OCI-LY3 (cell line): Measurements from ENCODE around the gene MAP1LC3B2.

Experiments used
- H2AFZ ChIP-seq: fragments of 200-600, 300-600 bp; shearing (Covaris generic); 2 replicates; pipeline ENCODE4 v1.6.0; 2014; ENCODE audit warnings: antibody characterized with exemption, low read depth, low read length
- H3K27ac ChIP-seq: fragments of 200-600, 300-600 bp; sonication (generic); 2 replicates; pipeline ENCODE4 v1.5.1; 2014; ENCODE audit warnings: mild to moderate bottlenecking, low read length, moderate library complexity, mixed read lengths
- H3K27me3 ChIP-seq: fragments of 200-600, 300-600 bp; sonication (generic); 2 replicates; pipeline ENCODE4 v1.6.1; 2014; ENCODE audit warnings: low read depth, low read length, mixed read lengths
- H3K36me3 ChIP-seq: fragments of 200-600, 300-600 bp; sonication (generic); replicated peaks from 2 replicates; pipeline ENCODE3; 2014; ENCODE audit warnings: low read depth, low read length, mixed read lengths
- H3K4me1 ChIP-seq: fragments of 300-600, 200-600 bp; sonication (generic); 2 replicates; pipeline ENCODE4 v1.6.1; 2014; ENCODE audit warnings: low read length, mixed read lengths
- H3K4me2 ChIP-seq: fragments of 200-600, 300-600 bp; sonication (generic); 2 replicates; pipeline ENCODE4 v1.6.1; 2014; ENCODE audit warnings: low read length, mixed read lengths
- H3K4me3 ChIP-seq: fragments of 300-600, 200-600 bp; sonication (generic); 2 replicates; pipeline ENCODE4 v1.5.1; 2014; ENCODE audit warnings: antibody characterized with exemption, mild to moderate bottlenecking, low read length, moderate library complexity
- H3K79me2 ChIP-seq: fragments of 300-600, 200-600 bp; shearing (Covaris generic); 2 replicates; pipeline ENCODE4 v1.6.1; 2014; ENCODE audit warnings: mild to moderate bottlenecking, low read length, mixed read lengths
- H3K9ac ChIP-seq: fragments of 300-600, 200-600 bp; shearing (Covaris generic); 2 replicates; pipeline ENCODE4 v1.6.0; 2014; ENCODE audit warnings: mild to moderate bottlenecking, low read length, moderate library complexity
- H3K9me3 ChIP-seq: fragments of 200-600, 300-600 bp; shearing (Covaris generic); 2 replicates; pipeline ENCODE4 v1.6.1; 2014; ENCODE audit warnings: low read length, mixed read lengths; ENCODE audit not compliant: insufficient read depth
- H4K20me1 ChIP-seq: fragments of 200-600, 300-600 bp; sonication (generic); 2 replicates; pipeline ENCODE4 v1.6.1; 2016; ENCODE audit warnings: low read length, mixed read lengths; ENCODE audit not compliant: insufficient read depth
- EZH2phosphoT487 ChIP-seq: fragments of 200-600 bp; shearing (Covaris generic); IDR thresholded peaks from 2 replicates; pipeline ENCODE4 v1.6.1; 2018; ENCODE audit warnings: antibody characterized with exemption, mixed run types, low read depth
- TF ChIP-seq, protein P1 (sequence below): fragments of 200-600, 300-600 bp; sonication (generic); IDR thresholded peaks from 2 replicates; pipeline ENCODE4 v1.5.1; 2014; ENCODE audit warnings: antibody characterized with exemption, low read length, low read depth

The MAP1LC3B2 gene

DNA sequence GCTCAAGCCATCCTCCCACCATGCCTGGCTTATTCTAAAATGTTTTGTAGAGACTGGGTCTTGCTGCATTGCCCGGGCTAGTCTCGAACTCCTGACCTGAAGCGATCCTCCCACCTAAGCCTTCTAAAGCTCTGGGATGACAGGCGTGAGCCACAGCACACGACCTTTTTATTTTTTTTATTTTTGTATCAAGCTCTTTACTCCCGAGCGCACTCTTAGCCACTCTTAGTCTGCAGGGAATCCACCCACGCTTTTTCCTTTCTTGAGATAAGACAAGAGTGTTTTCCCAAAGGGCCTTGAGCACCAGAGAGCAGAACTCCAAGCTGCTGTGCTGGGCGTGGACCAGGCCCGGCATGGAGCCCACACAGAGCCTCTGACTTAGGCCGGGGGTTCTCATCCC is 23.4 kb downstream of the MAP1LC3B2 start:
- Histone ChIP-seq H3K79me2 (no peaks in the 10 kb centered on the region), H3K27me3 (peaks cover 12% of the 10 kb centered on the region), H3K4me2 (no peak overlapping the region), H3K9ac (no peak overlapping the region), H3K27ac (no peak overlapping the region), H3K36me3 (no peaks in the 10 kb centered on the region), H4K20me1 (no peaks in the 10 kb centered on the region), H3K9me3 (0 out of 2 replicates have a peak, but pooled peaks cover 6% of the 10 kb centered on the region), H2AFZ (no peak overlapping the region), H3K4me3 (no peak overlapping the region), H3K4me1 (no peaks in the 10 kb centered on the region)
- TF ChIP-seq EZH2phosphoT487, result no peak
- TF ChIP-seq, protein P1, sequence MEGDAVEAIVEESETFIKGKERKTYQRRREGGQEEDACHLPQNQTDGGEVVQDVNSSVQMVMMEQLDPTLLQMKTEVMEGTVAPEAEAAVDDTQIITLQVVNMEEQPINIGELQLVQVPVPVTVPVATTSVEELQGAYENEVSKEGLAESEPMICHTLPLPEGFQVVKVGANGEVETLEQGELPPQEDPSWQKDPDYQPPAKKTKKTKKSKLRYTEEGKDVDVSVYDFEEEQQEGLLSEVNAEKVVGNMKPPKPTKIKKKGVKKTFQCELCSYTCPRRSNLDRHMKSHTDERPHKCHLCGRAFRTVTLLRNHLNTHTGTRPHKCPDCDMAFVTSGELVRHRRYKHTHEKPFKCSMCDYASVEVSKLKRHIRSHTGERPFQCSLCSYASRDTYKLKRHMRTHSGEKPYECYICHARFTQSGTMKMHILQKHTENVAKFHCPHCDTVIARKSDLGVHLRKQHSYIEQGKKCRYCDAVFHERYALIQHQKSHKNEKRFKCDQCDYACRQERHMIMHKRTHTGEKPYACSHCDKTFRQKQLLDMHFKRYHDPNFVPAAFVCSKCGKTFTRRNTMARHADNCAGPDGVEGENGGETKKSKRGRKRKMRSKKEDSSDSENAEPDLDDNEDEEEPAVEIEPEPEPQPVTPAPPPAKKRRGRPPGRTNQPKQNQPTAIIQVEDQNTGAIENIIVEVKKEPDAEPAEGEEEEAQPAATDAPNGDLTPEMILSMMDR, result no peak

DNA sequence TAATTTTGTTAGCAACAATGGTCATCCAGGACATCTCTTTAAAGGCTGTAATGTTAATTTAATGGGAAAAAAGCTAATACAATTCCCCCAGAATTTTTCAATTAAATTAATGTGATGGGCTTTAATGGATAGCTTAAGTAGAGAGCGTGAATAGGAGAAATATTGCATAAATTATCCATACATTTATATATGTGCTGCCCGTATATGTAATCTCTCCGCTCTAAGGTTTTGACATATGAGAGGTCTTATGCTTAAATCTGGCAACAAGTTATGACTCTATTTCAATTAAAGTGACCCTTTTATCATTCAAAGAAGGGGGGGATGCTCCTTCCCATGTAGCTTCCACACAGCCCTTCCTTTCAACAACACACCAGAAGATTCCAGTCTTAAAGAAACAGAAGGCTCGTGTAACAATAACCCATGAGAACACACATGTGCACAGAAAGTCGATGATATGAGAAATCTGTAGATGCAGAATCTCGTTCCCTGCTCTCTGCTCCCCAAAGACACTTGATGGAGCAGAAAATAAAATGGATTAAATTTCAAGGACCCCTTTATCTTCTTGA is 24.0 kb downstream of the MAP1LC3B2 start:
- no peak overlapping the region for H3K9ac ChIP-seq
- H3K4me2 ChIP-seq, result no peak overlapping the region
- H2AFZ ChIP-seq, result no peak overlapping the region
- no peaks in the 10 kb centered on the region for H3K79me2 ChIP-seq
- no peaks in the 10 kb centered on the region for H3K36me3 ChIP-seq
- no peaks in the 10 kb centered on the region for H3K4me1 ChIP-seq
- H3K27me3 ChIP-seq, result peaks cover 17% of the 10 kb centered on the region
- H3K9me3 ChIP-seq, result 0 out of 2 replicates have a peak, but pooled peaks cover 6% of the 10 kb centered on the region
- no peak overlapping the region for H3K4me3 ChIP-seq
- H3K27ac ChIP-seq, result no peak overlapping the region
- H4K20me1 ChIP-seq, result no peaks in the 10 kb centered on the region
- TF ChIP-seq, protein P1, result no peak
- no peak for TF ChIP-seq EZH2phosphoT487

DNA sequence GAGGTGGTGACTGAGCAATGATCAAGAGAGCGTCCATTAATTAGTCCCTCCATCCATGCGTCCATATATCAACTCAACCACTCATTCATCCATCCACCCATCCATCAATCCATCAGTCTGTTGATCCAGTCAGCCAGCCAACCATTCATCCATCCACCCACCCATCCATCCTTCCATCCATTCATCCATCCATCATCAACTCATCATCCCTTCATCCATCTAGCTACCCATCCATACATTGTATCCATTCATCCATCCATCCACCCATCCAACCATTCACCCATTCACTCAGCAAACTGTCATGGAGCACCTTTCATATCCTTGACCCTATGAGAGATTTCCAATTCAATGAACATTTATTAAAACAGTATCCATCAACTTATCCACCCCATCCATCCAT is 28.1 kb downstream of the MAP1LC3B2 start:
- no peak overlapping the region for H3K4me3 ChIP-seq
- no peaks in the 10 kb centered on the region for H3K36me3 ChIP-seq
- no peaks in the 10 kb centered on the region for H4K20me1 ChIP-seq
- no peak overlapping the region for H3K27ac ChIP-seq
- H3K9me3 ChIP-seq, result 0 out of 2 replicates have a peak, but pooled peaks cover 6% of the 10 kb centered on the region
- H2AFZ ChIP-seq, result no peak overlapping the region
- no peaks in the 10 kb centered on the region for H3K4me1 ChIP-seq
- no peak overlapping the region for H3K4me2 ChIP-seq
- no peak overlapping the region for H3K9ac ChIP-seq
- H3K79me2 ChIP-seq, result no peaks in the 10 kb centered on the region
- H3K27me3 ChIP-seq, result peaks cover 18% of the 10 kb centered on the region
- TF ChIP-seq, protein P1, result no peak

DNA sequence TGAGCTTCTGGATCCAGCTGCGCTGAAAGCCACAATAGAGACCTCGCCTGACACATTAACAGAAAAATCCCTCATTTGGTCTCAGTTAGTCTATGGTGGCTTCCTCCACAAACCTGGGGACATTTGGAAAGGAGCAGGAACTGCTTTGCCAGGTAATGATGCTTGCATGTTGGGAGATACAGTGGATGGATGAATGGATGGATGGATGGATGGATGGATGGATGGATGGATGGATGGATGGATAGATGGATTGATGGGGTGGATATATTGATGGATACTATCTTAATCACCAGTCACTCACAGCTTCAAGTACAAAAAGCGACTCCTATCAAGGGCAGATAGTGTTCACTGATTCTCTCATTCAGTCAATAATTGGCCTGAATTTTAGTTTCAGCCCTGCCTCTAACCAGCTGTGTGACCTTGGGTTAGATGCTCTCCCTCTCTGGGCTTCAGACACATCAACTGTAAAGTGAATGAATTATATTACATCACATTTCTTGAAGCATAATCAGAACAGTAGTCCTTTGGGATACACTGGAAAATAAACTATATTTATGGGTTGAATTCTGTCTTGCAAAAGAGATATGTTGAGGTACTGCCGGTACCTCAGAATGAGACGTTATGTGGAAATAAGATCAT is 29.3 kb downstream of the MAP1LC3B2 start:
- no peaks in the 10 kb centered on the region for H3K4me1 ChIP-seq
- H3K9me3 ChIP-seq, result 0 out of 2 replicates have a peak, but pooled peaks cover 6% of the 10 kb centered on the region
- H3K4me2 ChIP-seq, result no peak overlapping the region
- no peak for TF ChIP-seq EZH2phosphoT487
- TF ChIP-seq, protein P1, result no peak
- H3K27me3 ChIP-seq, result peaks cover 18% of the 10 kb centered on the region
- no peak overlapping the region for H3K4me3 ChIP-seq
- H3K79me2 ChIP-seq, result no peaks in the 10 kb centered on the region
- H2AFZ ChIP-seq, result no peak overlapping the region
- no peak overlapping the region for H3K9ac ChIP-seq
- no peaks in the 10 kb centered on the region for H3K36me3 ChIP-seq
- no peaks in the 10 kb centered on the region for H4K20me1 ChIP-seq
- H3K27ac ChIP-seq, result no peak overlapping the region
